Thyroid gland (tissue), 4 donors: ENCODE results near the gene TINAGL1. TPM values are rescaled to one million over a fixed set of nuclear protein-coding genes. Genes with fewer than 3 reads are reported as not detected.
A peak's percentile ranks its signal among the peaks of the same experiment; 100 is the strongest.

Experiments used
- DNase-seq, 2 donors: peaks; one replicate each; pipeline ENCODE4 v3.0.0-alpha.2; 2019
- H3K27ac ChIP-seq, 3 donors: fragments of 200-600 bp; sonication (generic); 1 replicate in 2 of 3; 2 replicates in 1 of 3; pipeline ENCODE4 v1.5.1; 2016 to 2019; ENCODE audit warnings: mild to moderate bottlenecking in 1 of 3, moderate library complexity in 1 of 3
- H3K27me3 ChIP-seq: fragments of 200-600 bp; sonication (generic); one replicate; pipeline ENCODE4 v1.5.1; 2019
- H3K36me3 ChIP-seq, 2 donors: fragments of 200-600 bp; sonication (generic); one replicate each; pipeline ENCODE4 v1.5.1; 2016 to 2019
- H3K4me1 ChIP-seq, 2 donors: fragments of 200-600 bp; sonication (generic); one replicate each; pipeline ENCODE4 v1.5.1; 2017 to 2019
- H3K4me3 ChIP-seq, 3 donors: fragments of 200-600 bp; sonication (generic); replicated peaks in 1 of 3; 1 replicate in 2 of 3; 2 replicates in 1 of 3; pipeline ENCODE4 v1.5.1; 2016; ENCODE audit warnings: mild to moderate bottlenecking in 1 of 3
- H3K9me3 ChIP-seq: fragments of 200-600 bp; sonication (generic); one replicate; pipeline ENCODE4 v1.5.1; 2017
- POLR2A ChIP-seq, 2 donors: fragments of 450-650 bp; IDR thresholded peaks; one replicate each; pipeline ENCODE4 v1.6.1; 2017; ENCODE audit warnings: antibody characterized with exemption in 2 of 2, mild to moderate bottlenecking in 2 of 2, moderate library complexity in 1 of 2
- WGBS, 2 donors: methylation state at CpG; one replicate each; pipeline ENCODE4 v1.1.5; 2017; 5-methylcytosine and 5-hydroxymethylcytosine counted together
- intact Hi-C: fragments of 100-400 bp; cut with DNase I; formaldehyde crosslinking; loops from one replicate; pipeline ENCODE4 v1.15.1; 2023
- total RNA-seq, 4 donors: library from RNA; depleted of rRNA; stranded (reverse); fragments of >200 nt; gene quantifications; one replicate each; pipeline ENCODE4 v1.2.3, GENCODE V29; 2016
- TF ChIP-seq, protein P1 (sequence below), 6 experiments: fragments of 200-600 bp in 3 of 6; fragments of 450-650 bp in 3 of 6; sonication (generic) in 3 of 6; IDR thresholded peaks; one replicate each; pipeline ENCODE4 v1.5.1; 2016 to 2019; ENCODE audit warnings: antibody characterized with exemption in 6 of 6, mild to moderate bottlenecking in 2 of 6, inconsistent platforms in 1 of 6, moderate library complexity in 1 of 6

Gene TINAGL1
- total RNA-seq, 4 donors from 2014 or later: 157 to 391 (median 227) TPM

DNA sequence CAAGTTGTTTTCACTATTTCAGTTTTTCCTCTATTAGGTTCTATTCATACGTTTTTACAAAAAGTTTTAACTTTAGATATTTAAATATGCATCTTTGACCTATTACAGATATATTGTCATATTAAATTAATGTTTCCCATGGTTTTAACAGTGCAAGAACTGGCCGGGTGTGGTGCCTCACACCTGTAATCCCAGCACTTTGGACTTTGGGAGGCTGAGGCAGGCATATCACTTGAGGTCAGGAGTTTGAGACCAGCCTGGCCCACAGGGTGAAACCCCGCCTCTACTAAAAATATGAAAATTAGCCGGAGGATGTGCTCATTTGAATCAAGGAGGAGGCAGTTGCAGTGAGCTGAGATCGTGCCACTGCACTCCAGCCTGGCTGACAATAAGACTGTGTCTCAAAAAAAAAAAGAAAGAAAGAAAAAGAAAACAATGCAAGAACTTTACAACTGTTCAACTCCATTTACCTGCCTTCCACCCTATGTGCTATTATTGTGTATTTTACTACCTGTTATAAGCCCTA, 19.8 kb upstream of the TINAGL1 start:
- no peak for TF ChIP-seq POLR2A (IDR thresholded peaks at IDR 0.05)
- TF ChIP-seq, protein P1, sequence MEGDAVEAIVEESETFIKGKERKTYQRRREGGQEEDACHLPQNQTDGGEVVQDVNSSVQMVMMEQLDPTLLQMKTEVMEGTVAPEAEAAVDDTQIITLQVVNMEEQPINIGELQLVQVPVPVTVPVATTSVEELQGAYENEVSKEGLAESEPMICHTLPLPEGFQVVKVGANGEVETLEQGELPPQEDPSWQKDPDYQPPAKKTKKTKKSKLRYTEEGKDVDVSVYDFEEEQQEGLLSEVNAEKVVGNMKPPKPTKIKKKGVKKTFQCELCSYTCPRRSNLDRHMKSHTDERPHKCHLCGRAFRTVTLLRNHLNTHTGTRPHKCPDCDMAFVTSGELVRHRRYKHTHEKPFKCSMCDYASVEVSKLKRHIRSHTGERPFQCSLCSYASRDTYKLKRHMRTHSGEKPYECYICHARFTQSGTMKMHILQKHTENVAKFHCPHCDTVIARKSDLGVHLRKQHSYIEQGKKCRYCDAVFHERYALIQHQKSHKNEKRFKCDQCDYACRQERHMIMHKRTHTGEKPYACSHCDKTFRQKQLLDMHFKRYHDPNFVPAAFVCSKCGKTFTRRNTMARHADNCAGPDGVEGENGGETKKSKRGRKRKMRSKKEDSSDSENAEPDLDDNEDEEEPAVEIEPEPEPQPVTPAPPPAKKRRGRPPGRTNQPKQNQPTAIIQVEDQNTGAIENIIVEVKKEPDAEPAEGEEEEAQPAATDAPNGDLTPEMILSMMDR (IDR thresholded peaks at IDR 0.05): no peak
- no peak for DNase-seq
- 80 to 85% methylated on average over 5 of the region's 5 CpGs for WGBS, 2 donors
- Histone ChIP-seq H3K9me3 (no peaks in the 10 kb centered on the region), H3K27me3 (no peaks in the 10 kb centered on the region), H3K27ac (no peak overlapping the region), H3K4me3 (no peak overlapping the region), H3K36me3 (no peaks in the 10 kb centered on the region), H3K4me1 (no peaks in the 10 kb centered on the region)
- intact Hi-C loops: no loop called here

DNA sequence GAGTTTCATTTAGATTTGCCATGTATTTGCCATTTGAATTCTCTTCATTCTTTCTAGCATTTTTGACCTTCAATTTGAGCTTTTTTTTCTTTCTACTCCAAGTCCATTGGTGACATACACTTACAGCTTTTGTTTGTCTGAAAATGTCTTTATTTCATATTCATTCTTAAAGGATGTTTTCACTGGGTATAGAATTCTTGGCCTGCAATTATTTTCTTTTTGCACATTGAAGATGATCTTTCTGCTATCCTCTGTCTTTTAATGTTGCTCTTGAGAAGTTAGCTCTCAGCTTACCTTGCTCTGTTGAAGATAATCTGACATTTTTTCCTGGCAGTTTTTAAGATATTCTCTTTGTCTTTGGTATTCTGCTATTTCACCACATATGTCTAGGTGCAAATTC, 16.6 kb upstream of the TINAGL1 start:
- no peak overlapping the region for H3K27ac ChIP-seq
- no peak for DNase-seq
- TF ChIP-seq, protein P1 (IDR thresholded peaks at IDR 0.05): no peak
- no peak for TF ChIP-seq POLR2A (IDR thresholded peaks at IDR 0.05)
- intact Hi-C loops: loop anchor here (10.0 kb wide), 2 partner anchors 235 to 405 kb away; no protein-coding TSS in a partner anchor
- peaks cover 0 to 17% of the 10 kb centered on the region in 2 donors for H3K4me1 ChIP-seq
- no peaks in the 10 kb centered on the region for H3K27me3 ChIP-seq
- H3K9me3 ChIP-seq: no peaks in the 10 kb centered on the region
- no peak overlapping the region for H3K4me3 ChIP-seq
- no peaks in the 10 kb centered on the region for H3K36me3 ChIP-seq

DNA sequence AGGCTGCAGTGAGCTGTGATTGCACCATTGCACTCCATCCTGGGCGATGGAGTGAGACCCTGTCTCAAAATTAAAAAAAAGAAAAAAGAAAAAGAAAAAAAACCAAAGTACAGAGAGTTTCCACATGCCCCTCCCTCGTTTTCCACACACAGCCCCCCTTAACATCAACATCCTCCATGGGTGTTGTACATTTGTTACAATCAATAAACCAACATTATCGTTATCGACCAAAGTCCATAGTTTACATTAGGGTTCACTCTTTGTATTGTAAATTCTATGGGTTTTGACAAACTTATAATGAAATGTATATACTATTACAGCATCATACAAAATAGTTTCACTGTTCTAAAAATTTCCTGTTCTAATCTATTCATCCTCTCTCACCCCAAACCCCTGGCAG, 15.9 kb upstream of the TINAGL1 start:
- H3K4me1 ChIP-seq: peaks cover 0 to 18% of the 10 kb centered on the region in 2 donors
- no peaks in the 10 kb centered on the region for H3K36me3 ChIP-seq
- 83 to 87% methylated on average over 4 of the region's 4 CpGs for WGBS, 2 donors
- H3K9me3 ChIP-seq: no peaks in the 10 kb centered on the region
- no peak for DNase-seq
- no peak for TF ChIP-seq POLR2A (IDR thresholded peaks at IDR 0.05)
- TF ChIP-seq, protein P1 (IDR thresholded peaks at IDR 0.05): no peak
- intact Hi-C loops: loop anchor here (10.0 kb wide), 2 partner anchors 234 to 404 kb away; no protein-coding TSS in a partner anchor
- no peaks in the 10 kb centered on the region for H3K27me3 ChIP-seq
- no peak overlapping the region for H3K4me3 ChIP-seq
- no peak overlapping the region for H3K27ac ChIP-seq

DNA sequence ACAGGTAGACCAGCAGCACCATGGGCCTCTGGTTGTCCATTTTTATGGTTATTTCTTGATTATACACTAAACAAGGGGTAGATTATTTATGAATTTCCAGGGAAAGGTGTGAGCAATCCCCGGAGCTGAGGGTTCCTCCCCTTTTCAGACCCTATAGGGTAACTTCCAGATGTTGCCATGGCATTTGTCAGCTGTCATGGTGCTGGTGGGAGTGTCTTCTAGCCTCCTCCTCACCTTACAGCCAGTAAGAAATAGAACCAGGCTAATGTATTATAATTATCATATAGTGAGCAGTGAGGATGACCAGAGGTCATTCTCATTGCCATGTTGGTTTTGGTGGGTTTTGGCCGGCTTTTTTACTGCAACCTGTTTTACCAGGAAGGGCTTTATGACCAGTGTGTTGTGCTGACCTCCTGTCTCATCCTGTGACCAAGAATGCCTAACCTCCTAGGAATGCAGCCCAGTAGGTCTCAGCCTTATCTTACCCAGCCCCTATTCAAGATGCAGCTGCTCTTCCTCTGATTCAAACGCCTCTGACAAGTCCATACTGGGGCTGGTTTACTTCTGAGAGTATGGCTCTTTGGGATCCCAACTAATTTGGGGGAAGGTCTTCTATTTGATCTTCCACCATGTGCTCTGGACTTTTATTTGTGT, 13.5 kb upstream of the TINAGL1 start:
- Histone ChIP-seq H3K36me3 (no peaks in the 10 kb centered on the region), H3K4me3 (no peak overlapping the region), H3K27me3 (no peaks in the 10 kb centered on the region), H3K9me3 (no peaks in the 10 kb centered on the region), H3K4me1 (peaks cover under 1 to 23% of the 10 kb centered on the region in 2 donors), H3K27ac (no peak overlapping the region)
- DNase-seq: no peak
- intact Hi-C loops: loop anchor here (10.0 kb wide), 2 partner anchors 232 to 402 kb away; no protein-coding TSS in a partner anchor
- WGBS, 2 donors: 38% methylated on average over 3 of the region's 3 CpGs
- no peak for TF ChIP-seq POLR2A (IDR thresholded peaks at IDR 0.05)
- TF ChIP-seq, protein P1 (IDR thresholded peaks at IDR 0.05): no peak

DNA sequence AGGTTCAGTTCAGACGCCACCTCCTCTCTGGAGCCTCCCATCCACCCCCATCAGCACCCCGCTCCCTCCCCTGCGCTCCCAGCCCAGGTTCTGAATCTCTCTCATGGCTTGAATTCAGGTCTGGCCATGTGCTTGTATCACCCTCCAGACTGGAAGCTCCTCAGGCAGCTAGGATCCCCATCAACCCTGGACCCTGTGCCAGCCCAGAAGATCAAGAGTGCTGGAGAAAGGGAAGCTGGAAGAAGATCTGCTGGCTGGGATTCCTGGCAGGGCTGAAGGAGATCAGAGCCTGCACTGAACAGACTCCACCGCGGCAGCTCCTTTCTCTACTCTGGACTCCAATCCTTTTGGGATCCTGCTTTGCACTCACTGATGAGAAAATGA, 11.7 kb upstream of the TINAGL1 start:
- H3K27me3 ChIP-seq: no peaks in the 10 kb centered on the region
- peaks cover 18 to 40% of the 10 kb centered on the region in 2 donors for H3K4me1 ChIP-seq
- no peak for DNase-seq
- WGBS, 2 donors: 62 to 76% methylated on average over 5 of the region's 5 CpGs
- peak overlapping the region; percentile 10 to 46 (median 14) for H3K27ac ChIP-seq
- no peak overlapping the region for H3K4me3 ChIP-seq
- intact Hi-C loops: loop anchor here (2.0 to 10.0 kb wide), 3 partner anchors 30 to 400 kb away; no protein-coding TSS in a partner anchor
- no peaks in the 10 kb centered on the region for H3K9me3 ChIP-seq
- H3K36me3 ChIP-seq: no peaks in the 10 kb centered on the region
- TF ChIP-seq, protein P1 (IDR thresholded peaks at IDR 0.05): no peak
- TF ChIP-seq POLR2A (IDR thresholded peaks at IDR 0.05): no peak
